PC-9 (cell line): ENCODE results near the gene PRRT1B.

Source experiments
- CTCF ChIP-seq: fragments of 200-600 bp; sonication (generic); conservative IDR thresholded peaks from 2 replicates; pipeline ENCODE4 v1.6.1; 2017; ENCODE audit warnings: mixed run types, antibody characterized with exemption, mild to moderate bottlenecking, moderate library complexity
- EZH2 ChIP-seq: fragments of 200-600 bp; sonication (generic); IDR thresholded peaks from 2 replicates; pipeline ENCODE4 v1.8.0; 2017; ENCODE audit warnings: antibody characterized with exemption, low read depth

DNA sequence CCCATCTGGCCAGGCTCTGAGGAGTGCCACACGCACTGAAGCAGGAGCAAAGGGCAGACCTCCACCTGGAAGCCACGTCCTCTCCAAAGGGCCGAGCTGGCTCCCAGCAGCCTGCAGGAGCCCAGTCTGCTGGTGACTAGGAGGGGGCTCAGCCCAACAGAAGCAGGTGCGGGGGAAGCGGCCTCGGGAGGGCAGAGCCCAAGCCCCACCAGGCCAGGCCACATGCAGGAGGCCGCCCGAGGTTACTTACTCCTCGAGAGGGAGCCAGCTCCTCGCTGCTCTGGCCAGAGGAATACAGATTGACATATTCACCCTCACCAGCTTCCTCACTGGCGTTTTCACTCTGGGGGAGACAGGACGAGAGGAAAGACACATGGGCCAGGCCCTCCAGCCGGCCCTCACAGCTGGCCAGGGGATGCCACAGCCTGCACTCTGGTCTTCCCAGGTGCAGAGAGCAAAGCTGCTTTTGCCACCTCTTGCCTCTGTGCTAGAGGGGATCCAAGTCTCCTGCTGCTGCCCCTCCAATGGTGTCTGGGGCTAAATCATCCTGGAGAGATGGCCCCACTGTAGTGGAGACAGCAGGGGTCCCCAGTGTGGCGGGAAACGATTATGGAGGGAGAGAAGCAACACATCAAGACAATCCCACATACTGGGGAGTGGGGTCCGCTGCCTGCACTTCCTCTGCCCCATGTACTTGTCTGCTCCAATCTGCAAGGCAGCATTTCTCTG lies 58.6 kb downstream of the PRRT1B start:
- TF ChIP-seq CTCF (no peak), EZH2 (no peak)
